Stomach smooth muscle (tissue), 2 donors: ENCODE data around the gene PTPRCAP.

Source experiments
- H3K27ac ChIP-seq: one replicate; pipeline ENCODE4 v1.7.0; 2013; ENCODE audit warnings: mild to moderate bottlenecking, low read length, inconsistent platforms
- H3K27me3 ChIP-seq, 2 donors: one replicate each; pipeline ENCODE4 v1.7.0; 2013; ENCODE audit warnings: low read length in 2 of 2; ENCODE audit not compliant: insufficient read depth in 2 of 2, control insufficient read depth in 1 of 2
- H3K36me3 ChIP-seq, 2 donors: one replicate each; pipeline ENCODE4 v1.7.0; 2013; ENCODE audit warnings: low read length in 2 of 2; ENCODE audit not compliant: control insufficient read depth in 2 of 2, insufficient read depth in 2 of 2
- H3K4me1 ChIP-seq: one replicate; pipeline ENCODE4 v1.7.0; 2013; ENCODE audit warnings: low read length; ENCODE audit not compliant: control insufficient read depth, insufficient read depth
- H3K4me3 ChIP-seq, 2 donors: one replicate each; pipeline ENCODE4 v1.7.0; 2013; ENCODE audit warnings: low read length in 2 of 2
- H3K9ac ChIP-seq, 2 donors: one replicate each; pipeline ENCODE4 v1.7.0; 2013; ENCODE audit warnings: low read length in 2 of 2, mild to moderate bottlenecking in 1 of 2
- H3K9me3 ChIP-seq, 2 donors: one replicate each; pipeline ENCODE4 v1.7.0; 2013; ENCODE audit warnings: low read length in 2 of 2; ENCODE audit not compliant: control insufficient read depth in 2 of 2
- donor health status: healthy.
- donor health status: Pancreatic carcinoma.

The PTPRCAP gene

DNA sequence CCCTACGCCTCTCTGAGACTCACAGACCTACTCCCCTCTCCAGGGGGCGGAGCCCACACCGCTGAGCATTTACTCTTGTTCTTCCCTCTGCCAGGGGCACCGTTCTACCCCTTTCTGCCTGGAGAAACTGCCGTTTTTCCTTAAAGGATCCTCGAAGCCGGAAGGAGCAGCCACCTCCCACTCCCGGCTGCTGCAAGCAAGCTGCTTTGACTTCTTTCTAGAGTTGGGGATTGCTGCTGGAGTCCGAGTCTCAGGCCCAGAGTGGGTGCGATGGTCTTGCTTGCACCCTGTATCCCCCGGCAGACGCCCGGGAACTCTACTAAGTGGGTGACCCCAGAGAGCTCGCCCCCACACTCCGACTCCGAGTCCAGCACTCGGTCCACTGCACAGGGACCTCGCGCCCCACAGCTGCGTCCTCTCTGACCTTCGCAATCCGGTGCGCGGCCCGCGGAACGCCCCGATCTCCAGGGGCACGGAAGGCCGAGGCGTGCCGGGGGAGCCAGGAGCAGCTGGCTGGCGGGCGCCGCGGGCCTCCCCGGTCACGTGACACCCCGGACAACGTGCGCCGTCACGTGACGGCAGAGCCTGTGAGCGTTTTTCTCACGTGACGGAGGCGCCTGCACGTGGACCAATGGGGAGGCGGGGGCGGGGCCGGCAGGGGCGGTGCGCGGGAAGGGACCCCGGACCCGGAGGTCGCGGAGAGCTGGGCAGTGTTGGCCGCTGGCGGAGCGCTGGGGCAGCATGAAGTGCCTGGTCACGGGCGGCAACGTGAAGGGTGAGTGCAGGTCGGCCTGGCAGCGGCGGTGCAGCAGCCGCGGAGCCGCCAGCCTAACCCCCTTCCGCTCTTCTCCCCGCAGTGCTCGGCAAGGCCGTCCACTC lies 45.9 kb downstream of the PTPRCAP start, which contains the start of gene RAD9A:
Gene RAD9A, plus strand, starts transcription at position 683 of the 879 bp plus-strand sequence. Its CDS starts 59 bp downstream, at position 742.
- peak within 1 kb of the TSS; percentile 71 for H3K27ac ChIP-seq
- peaks cover 16% of the 10 kb centered on the region for H3K4me1 ChIP-seq
- no peaks in the 10 kb centered on the region for H3K36me3 ChIP-seq
- H3K9me3 ChIP-seq = no peaks in the 10 kb centered on the region
- H3K9ac ChIP-seq = peak within 1 kb of the TSS; percentile 88 to 90
- H3K4me3 ChIP-seq = peak within 1 kb of the TSS; percentile 94 to 98
- H3K27me3 ChIP-seq = no peaks in the 10 kb centered on the region

DNA sequence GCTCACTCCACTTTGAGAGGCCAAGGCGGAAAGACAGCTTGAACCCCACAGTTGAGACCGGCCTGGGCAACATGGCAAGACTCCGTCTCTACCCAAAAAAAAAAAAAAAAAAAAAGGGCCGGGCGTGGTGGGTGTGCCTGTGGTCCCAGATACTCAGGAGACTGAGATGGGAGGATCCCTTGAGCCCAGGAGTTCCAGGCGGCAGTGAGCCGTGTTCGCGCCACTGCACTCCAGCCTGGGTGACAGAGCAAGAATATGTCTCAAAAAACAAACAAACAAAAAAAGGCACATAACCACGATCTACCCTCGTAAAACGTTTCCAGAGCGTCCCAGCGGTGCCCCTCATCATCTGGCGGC lies 46.6 kb downstream of the PTPRCAP start:
- Histone ChIP-seq H3K9me3 (no peaks in the 10 kb centered on the region), H3K36me3 (no peaks in the 10 kb centered on the region), H3K4me3 (peak overlapping the region; percentile 94 to 98), H3K4me1 (peaks cover 16% of the 10 kb centered on the region), H3K27ac (peak overlapping the region; percentile 71), H3K27me3 (no peaks in the 10 kb centered on the region), H3K9ac (peak overlapping the region; percentile 88 to 90)

DNA sequence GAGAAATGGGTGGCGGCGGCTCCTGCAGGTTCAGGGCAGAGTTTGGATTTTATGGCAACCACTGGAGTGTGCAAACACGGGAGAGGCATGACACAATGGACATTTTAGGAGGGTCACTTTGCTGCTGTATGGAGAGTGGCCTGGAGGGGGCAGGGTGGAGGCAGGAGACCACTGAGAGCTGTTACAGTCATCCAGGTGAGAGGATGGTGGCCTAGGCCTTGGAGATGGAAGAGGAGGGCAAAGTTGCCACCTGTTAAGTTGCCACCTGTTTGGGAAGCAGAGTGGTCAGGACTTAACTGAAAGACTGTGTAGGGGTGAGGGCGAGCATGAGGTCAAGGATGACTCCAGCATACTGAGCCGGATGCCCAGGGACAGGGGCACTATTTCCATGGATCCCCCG lies 48.0 kb downstream of the PTPRCAP start:
- H3K4me1 ChIP-seq = peaks cover 26% of the 10 kb centered on the region
- H3K27me3 ChIP-seq = no peaks in the 10 kb centered on the region
- H3K4me3 ChIP-seq = no peak overlapping the region

DNA sequence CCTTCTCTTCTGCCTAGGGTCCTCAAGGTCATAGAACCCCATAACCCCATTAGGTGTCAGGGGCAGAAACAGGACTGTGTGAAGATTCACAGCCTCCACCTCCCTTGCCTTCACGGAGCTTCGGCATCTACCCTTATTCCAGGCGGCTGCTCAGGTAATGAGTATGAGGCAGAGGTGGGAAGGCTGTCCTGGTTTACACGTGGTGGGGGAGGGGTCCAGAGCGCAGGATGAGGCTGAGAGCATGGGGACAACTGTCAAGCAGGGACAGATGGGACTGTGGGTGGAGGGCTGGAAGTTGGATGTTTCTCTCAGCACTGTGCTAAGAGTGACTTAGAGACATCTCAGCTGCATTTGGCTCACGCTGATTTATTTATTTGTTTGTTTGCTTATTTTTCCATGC lies 50.0 kb downstream of the PTPRCAP start:
- Histone ChIP-seq H3K27me3 (no peaks in the 10 kb centered on the region), H3K4me3 (no peak overlapping the region), H3K27ac (no peak overlapping the region), H3K36me3 (no peaks in the 10 kb centered on the region), H3K4me1 (peaks cover 29% of the 10 kb centered on the region), H3K9ac (no peak overlapping the region), H3K9me3 (no peaks in the 10 kb centered on the region)

More for the DNA sequence above, 48.0 kb downstream of the PTPRCAP start:
- Histone ChIP-seq H3K9ac (no peak overlapping the region), H3K27ac (no peak overlapping the region), H3K9me3 (no peaks in the 10 kb centered on the region), H3K36me3 (no peaks in the 10 kb centered on the region)

DNA sequence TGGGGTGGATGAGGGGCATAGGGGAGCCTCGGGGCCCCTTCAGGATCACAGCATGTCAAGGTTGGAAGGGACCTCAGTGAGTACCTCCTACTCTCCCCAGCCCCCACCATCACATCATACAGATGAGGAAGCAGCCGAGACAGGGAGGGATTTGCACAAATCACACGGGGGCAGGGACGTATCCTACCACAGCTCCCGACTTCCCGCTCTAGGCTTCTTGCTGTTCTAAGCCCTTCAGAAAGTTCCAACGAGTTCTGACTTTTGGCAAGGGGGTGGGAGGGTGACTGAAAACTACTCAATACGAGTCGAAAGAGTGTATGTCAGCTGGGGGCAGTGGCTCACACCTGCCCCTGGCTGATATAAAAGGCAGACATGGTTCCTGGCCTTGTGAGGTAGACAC lies 50.4 kb downstream of the PTPRCAP start:
- H3K4me3 ChIP-seq = no peak overlapping the region
- no peak overlapping the region for H3K27ac ChIP-seq
- H3K9ac ChIP-seq = peak overlapping the region in 1 of 2 donors; percentile 22
- no peaks in the 10 kb centered on the region for H3K36me3 ChIP-seq
- H3K4me1 ChIP-seq = peaks cover 28% of the 10 kb centered on the region
- H3K27me3 ChIP-seq = no peaks in the 10 kb centered on the region
- H3K9me3 ChIP-seq = no peaks in the 10 kb centered on the region
